NCI-H524 treated with DMSO at 0.1 percent for 48 hours (cell line): Measurements from ENCODE around the gene PLEKHB1.

ENCODE experiments used
- DNase-seq: peaks from one replicate; lab custom pipeline; 2025; lab: John Stamatoyannopoulos, UW

The PLEKHB1 gene

GRCh38 chr11:73645972-73646631 lies at the start of gene PLEKHB1:
PLEKHB1 (plus strand) TSS chr11:73646581; CDS start chr11:73646609, 28 bp downstream.
- no peak for DNase-seq

- DNase-seq: no peak
These were observed 48.9 kb upstream of the PLEKHB1 start for GRCh38 chr11:73597336-73597955.

- peak; percentile 91 for DNase-seq
These were observed 48.2 kb upstream of the PLEKHB1 start, which contains the start of gene FAM168A for GRCh38 chr11:73597956-73598718. FAM168A (minus strand) TSS chr11:73598112; CDS start chr11:73468474, 129,638 bp downstream.

GRCh38 chr11:73598719-73599379 lies 47.5 kb upstream of the PLEKHB1 start:
- no peak for DNase-seq

GRCh38 chr11:73612601-73613140 lies 33.7 kb upstream of the PLEKHB1 start:
- DNase-seq: no peak

- no peak for DNase-seq
These were observed 31.8 kb upstream of the PLEKHB1 start for GRCh38 chr11:73614591-73614990.

- DNase-seq: no peak
These were observed 23.3 kb upstream of the PLEKHB1 start for GRCh38 chr11:73622926-73623593.

- DNase-seq: no peak
These were observed 22.7 kb upstream of the PLEKHB1 start for GRCh38 chr11:73623686-73624085.

- DNase-seq: peak; percentile 41
These were observed 20.6 kb upstream of the PLEKHB1 start for GRCh38 chr11:73625696-73626318.

- no peak for DNase-seq
These were observed 16.5 kb upstream of the PLEKHB1 start for GRCh38 chr11:73629907-73630306.

GRCh38 chr11:73632996-73633395 lies 13.4 kb upstream of the PLEKHB1 start:
- DNase-seq: no peak

GRCh38 chr11:73633999-73634398 lies 12.4 kb upstream of the PLEKHB1 start:
- DNase-seq: no peak

GRCh38 chr11:73635721-73636120 lies 10.7 kb upstream of the PLEKHB1 start:
- DNase-seq: no peak

- DNase-seq: no peak
These were observed 10.1 kb upstream of the PLEKHB1 start for GRCh38 chr11:73636249-73636648.

GRCh38 chr11:73637012-73637411 lies 9.4 kb upstream of the PLEKHB1 start:
- no peak for DNase-seq

- no peak for DNase-seq
These were observed 5.8 kb upstream of the PLEKHB1 start for GRCh38 chr11:73640592-73640991.

GRCh38 chr11:73641668-73642067 lies 4.7 kb upstream of the PLEKHB1 start:
- DNase-seq: no peak

- DNase-seq: no peak
These were observed 1.0 kb upstream of the PLEKHB1 start for GRCh38 chr11:73645121-73645969.

GRCh38 chr11:73647459-73648100 lies 1.2 kb downstream of the PLEKHB1 start:
- peak; percentile 40 for DNase-seq

- DNase-seq: no peak
These were observed 1.7 kb downstream of the PLEKHB1 start for GRCh38 chr11:73648121-73648520.
